Muscle layer of colon (tissue), 2 donors: ENCODE results near the gene CHCHD6.

Experiments
- H3K27ac ChIP-seq: one replicate; pipeline ENCODE4 v1.7.0; 2013; ENCODE audit warnings: low read depth, mild to moderate bottlenecking, low read length, moderate library complexity
- H3K27me3 ChIP-seq, 2 donors: one replicate each; pipeline ENCODE4 v1.7.0; 2013; ENCODE audit warnings: low read length in 2 of 2, mild to moderate bottlenecking in 2 of 2; ENCODE audit not compliant: insufficient read depth in 2 of 2, control insufficient read depth in 1 of 2
- H3K36me3 ChIP-seq: one replicate; pipeline ENCODE4 v1.7.0; 2013; ENCODE audit warnings: mild to moderate bottlenecking, low read length; ENCODE audit not compliant: insufficient read depth
- H3K4me1 ChIP-seq: one replicate; pipeline ENCODE4 v1.7.0; 2013; ENCODE audit warnings: mild to moderate bottlenecking, low read length; ENCODE audit not compliant: insufficient read depth
- H3K4me3 ChIP-seq, 2 donors: one replicate each; pipeline ENCODE4 v1.7.0; 2013; ENCODE audit warnings: low read length in 2 of 2, low read depth in 1 of 2, mild to moderate bottlenecking in 1 of 2, moderate library complexity in 1 of 2
- H3K9ac ChIP-seq: one replicate; pipeline ENCODE4 v1.7.0; 2013; ENCODE audit warnings: low read length
- H3K9me3 ChIP-seq: one replicate; pipeline ENCODE4 v1.7.0; 2013; ENCODE audit warnings: mild to moderate bottlenecking, low read length
- donor health status: abdominal sarcoma.
- donor health status: Adenocarcinoma of cecum.

CHCHD6 gene

GRCh38 chr3:126935756-126936509, 231.9 kb downstream of the CHCHD6 start:
- Histone ChIP-seq H3K4me3 (no peak overlapping the region), H3K9me3 (no peaks in the 10 kb centered on the region), H3K27ac (no peak overlapping the region), H3K4me1 (no peaks in the 10 kb centered on the region), H3K36me3 (no peaks in the 10 kb centered on the region), H3K27me3 (no peaks in the 10 kb centered on the region), H3K9ac (no peak overlapping the region)

- H3K4me3 ChIP-seq, result no peak overlapping the region
- H3K9ac ChIP-seq, result no peak overlapping the region
- no peaks in the 10 kb centered on the region for H3K27me3 ChIP-seq
- H3K27ac ChIP-seq, result no peak overlapping the region
- no peaks in the 10 kb centered on the region for H3K4me1 ChIP-seq
- H3K36me3 ChIP-seq, result no peaks in the 10 kb centered on the region
- H3K9me3 ChIP-seq, result no peaks in the 10 kb centered on the region
These were observed 232.9 kb downstream of the CHCHD6 start for GRCh38 chr3:126936853-126937425.

GRCh38 chr3:126937533-126937932, 233.5 kb downstream of the CHCHD6 start:
- Histone ChIP-seq H3K9ac (no peak overlapping the region), H3K9me3 (no peaks in the 10 kb centered on the region), H3K27ac (no peak overlapping the region), H3K36me3 (no peaks in the 10 kb centered on the region), H3K4me3 (no peak overlapping the region), H3K27me3 (no peaks in the 10 kb centered on the region), H3K4me1 (no peaks in the 10 kb centered on the region)

- Histone ChIP-seq H3K9ac (no peak overlapping the region), H3K4me3 (no peak overlapping the region), H3K9me3 (no peaks in the 10 kb centered on the region), H3K27ac (no peak overlapping the region), H3K27me3 (no peaks in the 10 kb centered on the region), H3K4me1 (no peaks in the 10 kb centered on the region), H3K36me3 (no peaks in the 10 kb centered on the region)
These were observed 233.9 kb downstream of the CHCHD6 start for GRCh38 chr3:126937973-126938372.

- no peak overlapping the region for H3K27ac ChIP-seq
These were observed 234.7 kb downstream of the CHCHD6 start for GRCh38 chr3:126938520-126939337.

GRCh38 chr3:126939338-126939718, 235.3 kb downstream of the CHCHD6 start:
- Histone ChIP-seq H3K9me3 (no peaks in the 10 kb centered on the region), H3K9ac (peak overlapping the region; percentile 6), H3K27ac (no peak overlapping the region), H3K4me3 (no peak overlapping the region), H3K27me3 (no peaks in the 10 kb centered on the region), H3K36me3 (no peaks in the 10 kb centered on the region), H3K4me1 (no peaks in the 10 kb centered on the region)

More at GRCh38 chr3:126938520-126939337, 234.7 kb downstream of the CHCHD6 start:
- H3K4me3 ChIP-seq, result no peak overlapping the region
- no peaks in the 10 kb centered on the region for H3K36me3 ChIP-seq
- peak overlapping the region; percentile 6 for H3K9ac ChIP-seq
- no peaks in the 10 kb centered on the region for H3K4me1 ChIP-seq
- H3K9me3 ChIP-seq, result no peaks in the 10 kb centered on the region
- H3K27me3 ChIP-seq, result no peaks in the 10 kb centered on the region

- no peak overlapping the region for H3K27ac ChIP-seq
- no peaks in the 10 kb centered on the region for H3K27me3 ChIP-seq
- H3K36me3 ChIP-seq, result no peaks in the 10 kb centered on the region
- H3K9ac ChIP-seq, result no peak overlapping the region
- H3K4me1 ChIP-seq, result no peaks in the 10 kb centered on the region
- no peak overlapping the region for H3K4me3 ChIP-seq
- H3K9me3 ChIP-seq, result no peaks in the 10 kb centered on the region
These were observed 235.7 kb downstream of the CHCHD6 start for GRCh38 chr3:126939733-126940132.

- Histone ChIP-seq H3K4me3 (no peak overlapping the region), H3K27ac (no peak overlapping the region), H3K36me3 (no peaks in the 10 kb centered on the region), H3K9me3 (no peaks in the 10 kb centered on the region), H3K27me3 (no peaks in the 10 kb centered on the region), H3K4me1 (no peaks in the 10 kb centered on the region), H3K9ac (no peak overlapping the region)
These were observed 237.8 kb downstream of the CHCHD6 start for GRCh38 chr3:126941721-126942270.

- Histone ChIP-seq H3K4me3 (no peak overlapping the region), H3K27me3 (no peaks in the 10 kb centered on the region), H3K36me3 (no peaks in the 10 kb centered on the region), H3K9me3 (no peaks in the 10 kb centered on the region), H3K4me1 (no peaks in the 10 kb centered on the region), H3K9ac (no peak overlapping the region), H3K27ac (no peak overlapping the region)
These were observed 240.3 kb downstream of the CHCHD6 start for GRCh38 chr3:126944089-126944965.

GRCh38 chr3:126945171-126945721, 241.2 kb downstream of the CHCHD6 start:
- H3K27ac ChIP-seq, result no peak overlapping the region
- H3K9ac ChIP-seq, result no peak overlapping the region
- no peaks in the 10 kb centered on the region for H3K36me3 ChIP-seq
- H3K9me3 ChIP-seq, result no peaks in the 10 kb centered on the region
- no peaks in the 10 kb centered on the region for H3K27me3 ChIP-seq
- H3K4me1 ChIP-seq, result no peaks in the 10 kb centered on the region
- no peak overlapping the region for H3K4me3 ChIP-seq
